HG02642 (cell line): Measurements from ENCODE around the gene LGI1.

ENCODE experiments used
- ATAC-seq: cut with Tn5 transposase; IDR thresholded peaks from one replicate; pipeline ENCODE4 v1.9.1; 2021; ENCODE audit warnings: mild to moderate bottlenecking; ENCODE audit not compliant: unreplicated experiment, poor library complexity

Gene LGI1

GRCh38 chr10:93757801-93758507 lies at the start of gene LGI1:
LGI1 (plus strand) TSS chr10:93757936; CDS start chr10:93758145, 209 bp downstream.
- no peak for ATAC-seq

GRCh38 chr10:93710333-93710909 lies 47.3 kb upstream of the LGI1 start:
- no peak for ATAC-seq

- no peak for ATAC-seq
Measured at GRCh38 chr10:93711891-93712290, 45.8 kb upstream of the LGI1 start.

- no peak for ATAC-seq
Measured at GRCh38 chr10:93712593-93712992, 45.1 kb upstream of the LGI1 start.

- peak; percentile 87 for ATAC-seq
Measured at GRCh38 chr10:93715345-93715744, 42.4 kb upstream of the LGI1 start.

GRCh38 chr10:93716766-93717165 lies 41.0 kb upstream of the LGI1 start:
- ATAC-seq: no peak

- ATAC-seq: peak; percentile 60
Measured at GRCh38 chr10:93718937-93719725, 38.6 kb upstream of the LGI1 start.

- ATAC-seq: no peak
Measured at GRCh38 chr10:93719901-93720300, 37.8 kb upstream of the LGI1 start.

GRCh38 chr10:93722550-93722949 lies 35.2 kb upstream of the LGI1 start:
- no peak for ATAC-seq

- ATAC-seq: no peak
Measured at GRCh38 chr10:93723153-93723552, 34.6 kb upstream of the LGI1 start.

GRCh38 chr10:93726024-93726423 lies 31.7 kb upstream of the LGI1 start:
- no peak for ATAC-seq

GRCh38 chr10:93741367-93741766 lies 16.4 kb upstream of the LGI1 start:
- ATAC-seq: no peak

GRCh38 chr10:93742633-93743349 lies 14.9 kb upstream of the LGI1 start:
- peak; percentile 79 for ATAC-seq

- no peak for ATAC-seq
Measured at GRCh38 chr10:93745408-93746065, 12.2 kb upstream of the LGI1 start.

- peak; percentile 49 for ATAC-seq
Measured at GRCh38 chr10:93746844-93747284, 10.9 kb upstream of the LGI1 start.

GRCh38 chr10:93749218-93749799 lies 8.4 kb upstream of the LGI1 start:
- ATAC-seq: no peak

- ATAC-seq: no peak
Measured at GRCh38 chr10:93751124-93751523, 6.6 kb upstream of the LGI1 start.

- no peak for ATAC-seq
Measured at GRCh38 chr10:93751832-93752231, 5.9 kb upstream of the LGI1 start.

GRCh38 chr10:93752761-93753160 lies 5.0 kb upstream of the LGI1 start:
- no peak for ATAC-seq
